ENCODE data around the gene KDM8. TPM values are rescaled to one million over a fixed set of nuclear protein-coding genes. Genes with fewer than 3 reads are reported as not detected.

KDM8 gene
- polyA plus RNA-seq, 10 donors = 4.4 to 6.8 (median 5.0) TPM

GRCh38 chr16:27228621-27229501 is 25.5 kb downstream of the KDM8 start:
- DNase-seq = peak; percentile 72 to 86 (median 74)

GRCh38 chr16:27229891-27230470 is 26.7 kb downstream of the KDM8 start:
- no peak for DNase-seq

GRCh38 chr16:27230562-27231001 is 27.3 kb downstream of the KDM8 start:
- no peak for DNase-seq

- no peak for DNase-seq
These were observed 28.4 kb downstream of the KDM8 start for GRCh38 chr16:27231692-27232060.

- DNase-seq = no peak
These were observed 29.0 kb downstream of the KDM8 start for GRCh38 chr16:27232061-27232900.

GRCh38 chr16:27232901-27233625 is 29.7 kb downstream of the KDM8 start:
- DNase-seq = no peak

GRCh38 chr16:27233731-27234130 is 30.4 kb downstream of the KDM8 start:
- no peak for DNase-seq

GRCh38 chr16:27234171-27234570 is 30.8 kb downstream of the KDM8 start:
- no peak for DNase-seq

- DNase-seq = no peak
These were observed 31.3 kb downstream of the KDM8 start for GRCh38 chr16:27234603-27235002.

- DNase-seq = peak; percentile 82 to 91 (median 84)
These were observed 32.0 kb downstream of the KDM8 start for GRCh38 chr16:27235055-27235937.

- no peak for DNase-seq
These were observed 32.6 kb downstream of the KDM8 start for GRCh38 chr16:27235938-27236245.

- DNase-seq = no peak
These were observed 33.4 kb downstream of the KDM8 start for GRCh38 chr16:27236635-27237218.

- DNase-seq = no peak
These were observed 34.1 kb downstream of the KDM8 start for GRCh38 chr16:27237219-27238015.

GRCh38 chr16:27238016-27238587 is 34.8 kb downstream of the KDM8 start:
- no peak for DNase-seq

GRCh38 chr16:27238591-27238990 is 35.3 kb downstream of the KDM8 start:
- no peak for DNase-seq

- DNase-seq = no peak
These were observed 35.7 kb downstream of the KDM8 start for GRCh38 chr16:27239026-27239425.

- DNase-seq = no peak
These were observed 36.8 kb downstream of the KDM8 start for GRCh38 chr16:27239906-27240655.

- no peak for DNase-seq
These were observed 37.7 kb downstream of the KDM8 start for GRCh38 chr16:27240948-27241531.

All from muscle of back (tissue), 11 donors.